Neural cell (in vitro differentiated cells): ENCODE data around the gene SDC3. TPM values are rescaled to one million over a fixed set of nuclear protein-coding genes. Genes with fewer than 3 reads are reported as not detected.

Experiments used
- H2AFZ ChIP-seq: fragments of 200-600, 300-800 bp; sonication (generic), shearing (Covaris generic); 2 replicates; pipeline ENCODE4 v1.6.0; 2014; ENCODE audit warnings: low read depth, mild to moderate bottlenecking, antibody characterized with exemption, low read length, moderate library complexity
- H3F3A ChIP-seq: fragments of 200-600 bp; shearing (Covaris generic); 2 replicates; pipeline ENCODE4 v1.6.1; 2016; ENCODE audit warnings: mild to moderate bottlenecking, moderate library complexity, mixed read lengths, antibody characterized with exemption, low read length; ENCODE audit not compliant: insufficient read depth, poor library complexity, severe bottlenecking
- H3K27ac ChIP-seq: fragments of 200-600, 300-800 bp; sonication (generic), shearing (Covaris generic); 2 replicates; pipeline ENCODE4 v1.5.1; 2014; ENCODE audit warnings: mild to moderate bottlenecking, low read length, moderate library complexity
- H3K27me3 ChIP-seq: fragments of 300-800, 200-600 bp; sonication (generic), shearing (Covaris generic); 2 replicates; pipeline ENCODE4 v1.6.0; 2014; ENCODE audit warnings: mild to moderate bottlenecking, low read depth, low read length, moderate library complexity; ENCODE audit not compliant: insufficient read depth
- H3K36me3 ChIP-seq: fragments of 300-800, 200-600 bp; sonication (generic), shearing (Covaris generic); 2 replicates; pipeline ENCODE4 v1.5.1; 2014; ENCODE audit warnings: mild to moderate bottlenecking, antibody characterized with exemption, low read length, moderate library complexity; ENCODE audit not compliant: insufficient read depth
- H3K4me2 ChIP-seq: fragments of 300-800, 200-600 bp; sonication (generic), shearing (Covaris generic); 2 replicates; pipeline ENCODE4 v1.6.0; 2014; ENCODE audit warnings: mild to moderate bottlenecking, low read length
- H3K4me3 ChIP-seq: fragments of 300-800, 200-600 bp; sonication (generic), shearing (Covaris generic); 2 replicates; pipeline ENCODE4 v1.5.1; 2014; ENCODE audit warnings: mild to moderate bottlenecking, low read length, moderate library complexity
- H3K79me2 ChIP-seq: fragments of 200-600 bp; shearing (Covaris generic); replicated peaks from 2 replicates; pipeline ENCODE4 v1.6.0; 2014; ENCODE audit warnings: mild to moderate bottlenecking, low read length, moderate library complexity; ENCODE audit not compliant: insufficient read depth
- H3K9ac ChIP-seq: fragments of 300-800, 200-600 bp; sonication (generic), shearing (Covaris generic); 2 replicates; pipeline ENCODE4 v1.6.1; 2016; ENCODE audit warnings: mild to moderate bottlenecking, low read length, mixed read lengths
- H3K9me2 ChIP-seq: fragments of 200-600 bp; shearing (Covaris generic); 2 replicates; pipeline ENCODE4 v1.6.1; 2016; ENCODE audit warnings: mild to moderate bottlenecking, low read length, mixed read lengths; ENCODE audit not compliant: insufficient read depth
- H3K9me3 ChIP-seq: fragments of 200-600, 300-800 bp; sonication (generic), shearing (Covaris generic); 2 replicates; pipeline ENCODE4 v1.6.1; 2016; ENCODE audit warnings: mild to moderate bottlenecking, mixed run types, low read length, moderate library complexity, mixed read lengths
- H4K20me1 ChIP-seq: fragments of 200-600 bp; shearing (Covaris generic); 2 replicates; pipeline ENCODE4 v1.6.1; 2016; ENCODE audit warnings: mild to moderate bottlenecking, mixed run types; ENCODE audit not compliant: insufficient read depth
- EP300 ChIP-seq: fragments of 450-650 bp; conservative IDR thresholded peaks from 2 replicates; pipeline ENCODE4 v1.6.1; 2014; ENCODE audit warnings: antibody characterized with exemption, mild to moderate bottlenecking, moderate library complexity; ENCODE audit not compliant: poor library complexity, severe bottlenecking
- EZH2 ChIP-seq: fragments of 200-600, 300-800 bp; shearing (Covaris generic), sonication (generic); IDR thresholded peaks from 2 replicates; pipeline ENCODE4 v1.6.1; 2014; ENCODE audit warnings: antibody characterized with exemption, low read length, borderline replicate concordance, mild to moderate bottlenecking; ENCODE audit not compliant: insufficient read depth, poor library complexity, severe bottlenecking
- MXI1 ChIP-seq: fragments of 450-650 bp; conservative IDR thresholded peaks from 2 replicates; pipeline ENCODE4 v1.6.1; 2014; ENCODE audit warnings: antibody characterized with exemption, mild to moderate bottlenecking; ENCODE audit not compliant: poor library complexity, severe bottlenecking
- POLR2AphosphoS5 ChIP-seq: IDR thresholded peaks from 2 replicates; pipeline ENCODE4 v1.6.1; 2012
- RAD21 ChIP-seq: fragments of 450-650 bp; conservative IDR thresholded peaks from 2 replicates; pipeline ENCODE4 v1.6.1; 2014; ENCODE audit warnings: antibody characterized with exemption, mild to moderate bottlenecking, moderate library complexity
- SMC3 ChIP-seq: fragments of 450-650 bp; conservative IDR thresholded peaks from 2 replicates; pipeline ENCODE4 v1.6.1; 2014; ENCODE audit warnings: antibody characterized with exemption, mild to moderate bottlenecking, moderate library complexity; ENCODE audit not compliant: poor library complexity
- TAF1 ChIP-seq: IDR thresholded peaks from 2 replicates; pipeline ENCODE4 v1.6.1; 2012; ENCODE audit warnings: low read depth
- polyA plus RNA-seq: library from polyadenylated mRNA; depleted of rRNA; stranded (reverse); fragments of >200 nt; gene quantifications from 2 replicates; pipeline ENCODE4 v1.2.3, GENCODE V29; 2014
- TF ChIP-seq, protein P1 (sequence below): fragments of 450-650 bp; IDR thresholded peaks from 2 replicates; pipeline ENCODE4 v1.5.1; 2014; ENCODE audit warnings: antibody characterized with exemption, mild to moderate bottlenecking, moderate library complexity; ENCODE audit not compliant: poor library complexity, severe bottlenecking
- TF ChIP-seq, protein P2 (sequence below): IDR thresholded peaks from 2 replicates; pipeline ENCODE4 v1.6.1; 2012; ENCODE audit warnings: borderline replicate concordance

Gene SDC3
- polyA plus RNA-seq, 1 donor from 2014 or later: 55.2 TPM

DNA sequence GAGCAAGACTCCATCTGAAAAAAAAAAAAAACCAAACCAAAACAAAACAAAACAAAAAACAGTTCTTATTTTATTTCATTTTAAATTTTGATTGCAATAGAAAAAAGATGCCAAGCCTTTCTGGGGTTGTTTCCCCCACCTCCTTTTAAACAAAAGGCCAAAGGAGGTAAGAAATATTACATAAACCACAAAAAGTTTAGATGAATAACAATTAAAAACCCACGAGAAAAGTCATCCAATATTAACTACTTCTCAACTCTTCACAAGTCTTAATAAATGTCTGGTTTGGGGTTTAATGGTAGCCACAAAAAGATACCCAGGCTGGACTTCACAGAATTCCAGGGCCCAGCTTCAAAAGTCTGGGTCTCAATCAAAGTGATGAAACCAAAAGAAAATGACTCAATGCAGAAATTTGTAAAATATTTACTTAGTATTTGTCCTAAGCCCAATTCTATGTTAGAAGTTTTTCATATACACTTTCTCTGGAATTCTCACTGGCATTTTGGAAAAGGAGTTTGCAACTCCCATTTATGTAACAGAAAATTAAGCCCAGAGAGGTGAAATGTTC lies 47.0 kb upstream of the SDC3 start:
- TF ChIP-seq EZH2 (no peak), TAF1 (no peak), POLR2AphosphoS5 (no peak), MXI1 (no peak), RAD21 (no peak), EP300 (no peak), SMC3 (no peak)
- TF ChIP-seq, protein P1, sequence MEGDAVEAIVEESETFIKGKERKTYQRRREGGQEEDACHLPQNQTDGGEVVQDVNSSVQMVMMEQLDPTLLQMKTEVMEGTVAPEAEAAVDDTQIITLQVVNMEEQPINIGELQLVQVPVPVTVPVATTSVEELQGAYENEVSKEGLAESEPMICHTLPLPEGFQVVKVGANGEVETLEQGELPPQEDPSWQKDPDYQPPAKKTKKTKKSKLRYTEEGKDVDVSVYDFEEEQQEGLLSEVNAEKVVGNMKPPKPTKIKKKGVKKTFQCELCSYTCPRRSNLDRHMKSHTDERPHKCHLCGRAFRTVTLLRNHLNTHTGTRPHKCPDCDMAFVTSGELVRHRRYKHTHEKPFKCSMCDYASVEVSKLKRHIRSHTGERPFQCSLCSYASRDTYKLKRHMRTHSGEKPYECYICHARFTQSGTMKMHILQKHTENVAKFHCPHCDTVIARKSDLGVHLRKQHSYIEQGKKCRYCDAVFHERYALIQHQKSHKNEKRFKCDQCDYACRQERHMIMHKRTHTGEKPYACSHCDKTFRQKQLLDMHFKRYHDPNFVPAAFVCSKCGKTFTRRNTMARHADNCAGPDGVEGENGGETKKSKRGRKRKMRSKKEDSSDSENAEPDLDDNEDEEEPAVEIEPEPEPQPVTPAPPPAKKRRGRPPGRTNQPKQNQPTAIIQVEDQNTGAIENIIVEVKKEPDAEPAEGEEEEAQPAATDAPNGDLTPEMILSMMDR: no peak
- TF ChIP-seq, protein P2, sequence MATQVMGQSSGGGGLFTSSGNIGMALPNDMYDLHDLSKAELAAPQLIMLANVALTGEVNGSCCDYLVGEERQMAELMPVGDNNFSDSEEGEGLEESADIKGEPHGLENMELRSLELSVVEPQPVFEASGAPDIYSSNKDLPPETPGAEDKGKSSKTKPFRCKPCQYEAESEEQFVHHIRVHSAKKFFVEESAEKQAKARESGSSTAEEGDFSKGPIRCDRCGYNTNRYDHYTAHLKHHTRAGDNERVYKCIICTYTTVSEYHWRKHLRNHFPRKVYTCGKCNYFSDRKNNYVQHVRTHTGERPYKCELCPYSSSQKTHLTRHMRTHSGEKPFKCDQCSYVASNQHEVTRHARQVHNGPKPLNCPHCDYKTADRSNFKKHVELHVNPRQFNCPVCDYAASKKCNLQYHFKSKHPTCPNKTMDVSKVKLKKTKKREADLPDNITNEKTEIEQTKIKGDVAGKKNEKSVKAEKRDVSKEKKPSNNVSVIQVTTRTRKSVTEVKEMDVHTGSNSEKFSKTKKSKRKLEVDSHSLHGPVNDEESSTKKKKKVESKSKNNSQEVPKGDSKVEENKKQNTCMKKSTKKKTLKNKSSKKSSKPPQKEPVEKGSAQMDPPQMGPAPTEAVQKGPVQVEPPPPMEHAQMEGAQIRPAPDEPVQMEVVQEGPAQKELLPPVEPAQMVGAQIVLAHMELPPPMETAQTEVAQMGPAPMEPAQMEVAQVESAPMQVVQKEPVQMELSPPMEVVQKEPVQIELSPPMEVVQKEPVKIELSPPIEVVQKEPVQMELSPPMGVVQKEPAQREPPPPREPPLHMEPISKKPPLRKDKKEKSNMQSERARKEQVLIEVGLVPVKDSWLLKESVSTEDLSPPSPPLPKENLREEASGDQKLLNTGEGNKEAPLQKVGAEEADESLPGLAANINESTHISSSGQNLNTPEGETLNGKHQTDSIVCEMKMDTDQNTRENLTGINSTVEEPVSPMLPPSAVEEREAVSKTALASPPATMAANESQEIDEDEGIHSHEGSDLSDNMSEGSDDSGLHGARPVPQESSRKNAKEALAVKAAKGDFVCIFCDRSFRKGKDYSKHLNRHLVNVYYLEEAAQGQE: no peak
- peaks cover 21% of the 10 kb centered on the region for H3K79me2 ChIP-seq
- no peaks in the 10 kb centered on the region for H3K27me3 ChIP-seq
- no peaks in the 10 kb centered on the region for H3F3A ChIP-seq
- no peak overlapping the region for H3K27ac ChIP-seq
- H4K20me1 ChIP-seq: no peaks in the 10 kb centered on the region
- H3K4me3 ChIP-seq: no peak overlapping the region
- H3K4me2 ChIP-seq: no peak overlapping the region
- H3K9ac ChIP-seq: no peak overlapping the region
- no peak overlapping the region for H2AFZ ChIP-seq
- no peaks in the 10 kb centered on the region for H3K9me3 ChIP-seq
- peaks cover 23% of the 10 kb centered on the region for H3K36me3 ChIP-seq
- no peaks in the 10 kb centered on the region for H3K9me2 ChIP-seq

DNA sequence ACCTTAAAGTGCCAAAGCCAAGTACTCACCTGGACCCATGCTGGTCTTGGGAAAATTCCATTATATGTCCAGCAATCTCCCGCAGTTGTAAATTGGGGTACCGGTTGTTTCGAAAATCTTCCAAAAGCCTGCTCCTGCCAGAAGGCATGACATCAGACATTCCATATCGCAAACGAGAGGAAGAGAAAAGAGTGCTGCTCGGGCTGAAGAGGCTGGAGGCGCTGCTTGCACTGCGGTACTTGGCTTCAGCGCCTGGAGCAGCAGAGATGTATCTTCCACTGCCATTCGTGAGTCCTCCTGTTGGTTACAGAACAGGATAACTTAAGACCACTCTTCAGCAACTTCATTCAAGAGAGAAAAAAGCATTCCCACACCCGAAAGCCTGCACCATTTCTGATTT lies 45.1 kb upstream of the SDC3 start:
- H4K20me1 ChIP-seq: no peaks in the 10 kb centered on the region
- no peak overlapping the region for H3K27ac ChIP-seq
- H3K9ac ChIP-seq: no peak overlapping the region
- peaks cover 14% of the 10 kb centered on the region for H3K79me2 ChIP-seq
- no peak overlapping the region for H2AFZ ChIP-seq
- no peak for TF ChIP-seq POLR2AphosphoS5
- TF ChIP-seq RAD21: no peak
- TF ChIP-seq SMC3: no peak
- no peak for TF ChIP-seq EP300
- TF ChIP-seq EZH2: no peak
- TF ChIP-seq TAF1: no peak
- TF ChIP-seq, protein P2: no peak
- no peak for TF ChIP-seq MXI1
- TF ChIP-seq, protein P1: no peak
- H3K4me3 ChIP-seq: no peak overlapping the region
- no peaks in the 10 kb centered on the region for H3K27me3 ChIP-seq
- H3K9me2 ChIP-seq: no peaks in the 10 kb centered on the region
- H3F3A ChIP-seq: no peaks in the 10 kb centered on the region
- H3K4me2 ChIP-seq: no peak overlapping the region
- no peaks in the 10 kb centered on the region for H3K9me3 ChIP-seq
- H3K36me3 ChIP-seq: peaks cover 28% of the 10 kb centered on the region
